ENCODE results near the gene SAG.

The SAG gene

GRCh38 chr2:233303252-233303651 is 4.4 kb upstream of the SAG start:
- no peak overlapping the region for H3K4me2 ChIP-seq (ENCODE audit: low read depth, low read length)
- no peak for DNase-seq
- H3K9me2 ChIP-seq (replicated peaks; ENCODE audit: insufficient read depth, low read length), result no peaks in the 10 kb centered on the region
- no peak overlapping the region for H3K27ac ChIP-seq (ENCODE audit: low read length)
- H3K27me3 ChIP-seq (replicated peaks; ENCODE audit: insufficient read depth, low read length), result no peaks in the 10 kb centered on the region
- H4K20me1 ChIP-seq (ENCODE audit: insufficient read depth, low read length), result no peaks in the 10 kb centered on the region
- no peaks in the 10 kb centered on the region for H3K36me3 ChIP-seq (replicated peaks; ENCODE audit: insufficient read depth, low read length)
- no peak overlapping the region for H2AFZ ChIP-seq (ENCODE audit: low read length)
- H3K4me1 ChIP-seq (ENCODE audit: low read length), result no peaks in the 10 kb centered on the region
- H3K79me2 ChIP-seq (ENCODE audit: low read length), result no peaks in the 10 kb centered on the region
- no peaks in the 10 kb centered on the region for H3K9me3 ChIP-seq (replicated peaks; ENCODE audit: insufficient read depth, low read length)
- H3F3A ChIP-seq (ENCODE audit: insufficient read depth, low read length), result no peaks in the 10 kb centered on the region
- no peak overlapping the region for H3K9ac ChIP-seq (ENCODE audit: low read length)
- TF ChIP-seq EZH2 (optimal IDR thresholded peaks at IDR 0.05; ENCODE audit: low read depth, low read length) (no peak), EZH2phosphoT487 (IDR thresholded peaks at IDR 0.05; ENCODE audit: low read length) (no peak)
- no peak overlapping the region for H3K4me3 ChIP-seq (ENCODE audit: low read length)

- no peaks in the 10 kb centered on the region for H3F3A ChIP-seq (ENCODE audit: insufficient read depth, low read length)
- no peak overlapping the region for H2AFZ ChIP-seq (ENCODE audit: low read length)
- H3K4me1 ChIP-seq (ENCODE audit: low read length), result no peaks in the 10 kb centered on the region
- H3K36me3 ChIP-seq (replicated peaks; ENCODE audit: insufficient read depth, low read length), result no peaks in the 10 kb centered on the region
- no peaks in the 10 kb centered on the region for H3K27me3 ChIP-seq (replicated peaks; ENCODE audit: insufficient read depth, low read length)
- H3K79me2 ChIP-seq (ENCODE audit: low read length), result no peaks in the 10 kb centered on the region
- H3K4me3 ChIP-seq (ENCODE audit: low read length), result no peak overlapping the region
- no peak for TF ChIP-seq EZH2 (optimal IDR thresholded peaks at IDR 0.05; ENCODE audit: low read depth, low read length)
- no peak for TF ChIP-seq EZH2phosphoT487 (IDR thresholded peaks at IDR 0.05; ENCODE audit: low read length)
- H3K9ac ChIP-seq (ENCODE audit: low read length), result no peak overlapping the region
- H3K9me3 ChIP-seq (replicated peaks; ENCODE audit: insufficient read depth, low read length), result no peaks in the 10 kb centered on the region
- no peaks in the 10 kb centered on the region for H3K9me2 ChIP-seq (replicated peaks; ENCODE audit: insufficient read depth, low read length)
- no peak for DNase-seq
- H3K27ac ChIP-seq (ENCODE audit: low read length), result no peak overlapping the region
- no peaks in the 10 kb centered on the region for H4K20me1 ChIP-seq (ENCODE audit: insufficient read depth, low read length)
- H3K4me2 ChIP-seq (ENCODE audit: low read depth, low read length), result no peak overlapping the region
Observed at GRCh38 chr2:233311241-233311926, 3.8 kb downstream of the SAG start.

- H3F3A ChIP-seq (ENCODE audit: insufficient read depth, low read length), result peaks cover 5% of the 10 kb centered on the region; the same call in 1 of the 2 replicates
- no peaks in the 10 kb centered on the region for H4K20me1 ChIP-seq (ENCODE audit: insufficient read depth, low read length)
- H3K4me1 ChIP-seq (ENCODE audit: low read length), result peaks cover 7% of the 10 kb centered on the region; the same call in 1 of the 2 replicates
- no peak for DNase-seq
- no peak overlapping the region for H3K4me2 ChIP-seq (ENCODE audit: low read depth, low read length)
- H3K79me2 ChIP-seq (ENCODE audit: low read length), result no peaks in the 10 kb centered on the region
- no peaks in the 10 kb centered on the region for H3K36me3 ChIP-seq (replicated peaks; ENCODE audit: insufficient read depth, low read length)
- H3K27me3 ChIP-seq (replicated peaks; ENCODE audit: insufficient read depth, low read length), result no peaks in the 10 kb centered on the region
- H3K9me3 ChIP-seq (replicated peaks; ENCODE audit: insufficient read depth, low read length), result no peaks in the 10 kb centered on the region
- TF ChIP-seq EZH2 (optimal IDR thresholded peaks at IDR 0.05; ENCODE audit: low read depth, low read length) (no peak), CTCF (IDR thresholded peaks at IDR 0.05; ENCODE audit: low read length) (no peak), EZH2phosphoT487 (IDR thresholded peaks at IDR 0.05; ENCODE audit: low read length) (no peak)
- no peaks in the 10 kb centered on the region for H3K9me2 ChIP-seq (replicated peaks; ENCODE audit: insufficient read depth, low read length)
- no peak overlapping the region for H3K9ac ChIP-seq (ENCODE audit: low read length)
- no peak overlapping the region for H3K4me3 ChIP-seq (ENCODE audit: low read length)
- H2AFZ ChIP-seq (ENCODE audit: low read length), result no peak overlapping the region
- no peak overlapping the region for H3K27ac ChIP-seq (ENCODE audit: low read length)
Observed at GRCh38 chr2:233312874-233313273, 5.3 kb downstream of the SAG start.

- Histone ChIP-seq H3K4me3 (ENCODE audit: low read length) (no peak overlapping the region), H3K36me3 (replicated peaks; ENCODE audit: insufficient read depth, low read length) (no peaks in the 10 kb centered on the region), H3K79me2 (ENCODE audit: low read length) (no peaks in the 10 kb centered on the region), H3K9ac (ENCODE audit: low read length) (no peak overlapping the region), H3K27ac (ENCODE audit: low read length) (no peak overlapping the region), H3K9me2 (replicated peaks; ENCODE audit: insufficient read depth, low read length) (no peaks in the 10 kb centered on the region), H3K27me3 (replicated peaks; ENCODE audit: insufficient read depth, low read length) (no peaks in the 10 kb centered on the region), H4K20me1 (ENCODE audit: insufficient read depth, low read length) (no peaks in the 10 kb centered on the region), H2AFZ (ENCODE audit: low read length) (no peak overlapping the region), H3K4me1 (ENCODE audit: low read length) (peaks cover 12% of the 10 kb centered on the region), H3K4me2 (ENCODE audit: low read depth, low read length) (no peak overlapping the region), H3F3A (ENCODE audit: insufficient read depth, low read length) (peaks cover 5% of the 10 kb centered on the region; the same call in 1 of the 2 replicates), H3K9me3 (replicated peaks; ENCODE audit: insufficient read depth, low read length) (no peaks in the 10 kb centered on the region)
- no peak for DNase-seq
- TF ChIP-seq CTCF (IDR thresholded peaks at IDR 0.05; ENCODE audit: low read length) (no peak), EZH2phosphoT487 (IDR thresholded peaks at IDR 0.05; ENCODE audit: low read length) (no peak), EZH2 (optimal IDR thresholded peaks at IDR 0.05; ENCODE audit: low read depth, low read length) (no peak)
Observed at GRCh38 chr2:233314180-233314925, 6.7 kb downstream of the SAG start.

Measured in MM.1S (cell line).